Urinary bladder (tissue), 4 donors: ENCODE data around the gene COL18A1. TPM values are rescaled to one million over a fixed set of nuclear protein-coding genes. Genes with fewer than 3 reads are reported as not detected.

Source experiments
- DNase-seq: peaks from one replicate; pipeline ENCODE4 v3.0.0-alpha.2; 2015; ENCODE audit errors: extremely low spot score
- H3K27ac ChIP-seq: one replicate; pipeline ENCODE4 v1.5.1; 2013; ENCODE audit warnings: low read depth, mild to moderate bottlenecking, moderate library complexity
- H3K36me3 ChIP-seq: one replicate; pipeline ENCODE4 v1.6.1; 2013; ENCODE audit warnings: mild to moderate bottlenecking, moderate library complexity; ENCODE audit not compliant: insufficient read depth
- H3K4me1 ChIP-seq: one replicate; pipeline ENCODE4 v1.6.1; 2013; ENCODE audit warnings: mild to moderate bottlenecking, moderate library complexity; ENCODE audit not compliant: insufficient read depth
- H3K4me3 ChIP-seq: one replicate; pipeline ENCODE4 v1.5.1; 2013; ENCODE audit warnings: low read depth, low read length
- WGBS: extraction: QIAGEN DNeasy Blood & Tissue Kit; methylation state at CpG from one replicate; pipeline ENCODE4 v1.1.7; 2013; 5-methylcytosine and 5-hydroxymethylcytosine counted together
- polyA plus RNA-seq: library from polyadenylated mRNA; stranded (reverse); fragments of 200-250 nt; gene quantifications from one replicate; pipeline ENCODE4 v1.2.3, GENCODE V29; 2013
- total RNA-seq: library from RNA; depleted of rRNA; stranded (reverse); fragments of >200 nt; gene quantifications from one replicate; pipeline ENCODE4 v1.2.3, GENCODE V29; 2014
- donor health status: healthy with polysubstance abuse.
- donor health status: healthy.

COL18A1 gene
- total and polyA plus RNA-seq, 2 donors: 60.7 to 111 TPM

GRCh38 chr21:45546636-45547544 is 141.9 kb downstream of the COL18A1 start:
- no peaks in the 10 kb centered on the region for H3K4me1 ChIP-seq
- H3K36me3 ChIP-seq: no peaks in the 10 kb centered on the region
- no peak overlapping the region for H3K27ac ChIP-seq
- DNase-seq: no peak
- 73% methylated on average over 16 of the region's 16 CpGs for WGBS
- H3K4me3 ChIP-seq: no peak overlapping the region

DNA sequence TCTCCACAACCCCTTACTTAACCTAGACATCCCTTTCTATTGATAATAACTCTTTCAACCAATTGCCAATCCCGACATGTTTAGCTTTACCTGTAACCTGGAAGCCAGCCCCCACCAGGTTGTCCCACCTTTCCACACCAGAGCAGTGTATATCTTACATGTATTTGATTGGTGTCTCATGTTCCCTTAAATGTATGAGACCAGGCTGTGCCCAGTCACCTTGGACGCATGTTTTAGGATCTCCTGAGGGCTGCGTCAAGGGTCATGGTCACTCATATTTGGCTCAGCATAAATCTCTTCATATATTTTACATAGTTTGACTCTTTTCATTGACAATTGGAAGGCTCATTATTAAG is 142.6 kb downstream of the COL18A1 start:
- Histone ChIP-seq H3K36me3 (no peaks in the 10 kb centered on the region), H3K27ac (no peak overlapping the region), H3K4me1 (no peaks in the 10 kb centered on the region), H3K4me3 (no peak overlapping the region)
- DNase-seq: no peak
- 69% methylated on average over 3 of the region's 3 CpGs for WGBS

DNA sequence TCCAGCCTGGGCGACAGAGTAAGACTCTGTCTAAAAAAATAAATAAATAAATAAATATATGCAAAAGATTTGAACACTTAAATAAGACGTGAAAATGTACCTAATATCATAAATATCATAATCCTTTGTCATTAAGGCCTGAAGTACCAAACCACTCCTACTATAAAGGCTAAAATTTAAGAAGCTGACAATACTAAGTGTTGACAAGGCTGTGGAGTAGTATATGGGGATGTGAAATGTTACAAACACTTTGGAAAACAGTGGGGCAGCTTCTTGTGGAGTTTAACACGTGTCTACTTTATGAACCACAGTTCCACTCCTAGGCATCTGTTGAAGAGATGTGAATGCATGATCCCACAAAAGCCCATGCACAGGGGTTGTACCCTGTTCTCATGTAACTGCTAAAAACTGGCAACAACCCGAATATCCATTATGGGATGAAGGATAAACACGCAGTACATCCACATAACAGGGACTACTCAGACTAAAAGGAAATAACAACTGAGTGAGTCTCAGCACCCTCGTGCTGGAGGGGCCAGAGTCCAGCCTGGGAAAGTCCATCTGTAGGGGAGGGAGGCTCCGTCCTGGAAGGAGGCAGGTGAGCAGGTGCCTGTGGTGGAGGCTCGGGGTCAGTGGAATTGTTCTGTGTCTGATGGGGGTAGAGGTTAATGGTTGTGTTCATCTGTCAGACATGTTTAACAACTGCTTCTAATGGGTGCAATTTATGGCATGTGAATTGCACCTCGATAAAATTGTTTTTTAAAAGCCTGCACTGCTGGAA is 143.9 kb downstream of the COL18A1 start:
- 82% methylated on average over 9 of the region's 9 CpGs for WGBS
- DNase-seq: no peak
- Histone ChIP-seq H3K4me1 (no peaks in the 10 kb centered on the region), H3K27ac (no peak overlapping the region), H3K36me3 (no peaks in the 10 kb centered on the region), H3K4me3 (no peak overlapping the region)

- no peak overlapping the region for H3K4me3 ChIP-seq
- no peak overlapping the region for H3K27ac ChIP-seq
- no peak for DNase-seq
- H3K4me1 ChIP-seq: no peaks in the 10 kb centered on the region
- H3K36me3 ChIP-seq: no peaks in the 10 kb centered on the region
- WGBS: 73% methylated on average over 15 of the region's 15 CpGs
Observed at GRCh38 chr21:45549626-45550463, 144.9 kb downstream of the COL18A1 start.

DNA sequence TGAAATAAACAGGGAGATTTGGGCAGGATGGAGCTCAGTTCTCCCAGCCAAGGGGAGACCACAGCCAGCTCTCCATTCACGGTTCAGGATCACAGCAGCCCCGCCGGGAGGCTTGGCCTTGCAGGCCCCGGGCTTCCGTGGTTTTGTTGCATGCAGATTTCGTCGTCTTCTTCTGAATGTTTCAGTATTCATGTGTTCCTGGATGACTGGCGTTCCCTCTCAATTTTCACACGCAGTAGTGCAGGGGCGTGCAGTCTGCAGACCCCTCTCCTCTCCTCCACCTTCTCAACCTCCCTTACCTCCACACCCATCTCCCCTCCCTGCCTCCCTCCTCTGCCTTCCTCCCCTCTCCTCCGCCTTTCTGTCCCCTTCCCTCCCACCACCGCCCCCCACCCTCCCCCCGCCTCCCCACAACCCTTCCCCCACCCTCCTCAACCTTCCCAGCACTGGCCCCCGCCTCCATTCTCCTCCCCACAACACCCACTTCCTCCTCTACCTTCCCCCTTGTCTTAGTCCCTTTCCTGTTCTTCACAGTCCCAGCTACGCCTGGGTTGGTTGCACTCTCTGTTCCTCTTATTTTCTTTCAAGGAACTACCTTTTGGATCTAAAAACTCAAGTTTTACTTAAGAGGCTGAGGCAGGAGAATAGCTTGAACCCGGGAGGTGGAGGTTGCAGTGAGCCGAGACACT is 145.7 kb downstream of the COL18A1 start:
- Histone ChIP-seq H3K4me3 (no peak overlapping the region), H3K27ac (no peak overlapping the region), H3K36me3 (no peaks in the 10 kb centered on the region), H3K4me1 (no peaks in the 10 kb centered on the region)
- WGBS: 44% methylated on average over 17 of the region's 17 CpGs
- DNase-seq: no peak

- no peaks in the 10 kb centered on the region for H3K4me1 ChIP-seq
- WGBS: 62% methylated on average over 8 of the region's 8 CpGs
- no peak overlapping the region for H3K4me3 ChIP-seq
- DNase-seq: no peak
- no peaks in the 10 kb centered on the region for H3K36me3 ChIP-seq
- H3K27ac ChIP-seq: no peak overlapping the region
Observed at GRCh38 chr21:45551316-45551715, 146.4 kb downstream of the COL18A1 start.

DNA sequence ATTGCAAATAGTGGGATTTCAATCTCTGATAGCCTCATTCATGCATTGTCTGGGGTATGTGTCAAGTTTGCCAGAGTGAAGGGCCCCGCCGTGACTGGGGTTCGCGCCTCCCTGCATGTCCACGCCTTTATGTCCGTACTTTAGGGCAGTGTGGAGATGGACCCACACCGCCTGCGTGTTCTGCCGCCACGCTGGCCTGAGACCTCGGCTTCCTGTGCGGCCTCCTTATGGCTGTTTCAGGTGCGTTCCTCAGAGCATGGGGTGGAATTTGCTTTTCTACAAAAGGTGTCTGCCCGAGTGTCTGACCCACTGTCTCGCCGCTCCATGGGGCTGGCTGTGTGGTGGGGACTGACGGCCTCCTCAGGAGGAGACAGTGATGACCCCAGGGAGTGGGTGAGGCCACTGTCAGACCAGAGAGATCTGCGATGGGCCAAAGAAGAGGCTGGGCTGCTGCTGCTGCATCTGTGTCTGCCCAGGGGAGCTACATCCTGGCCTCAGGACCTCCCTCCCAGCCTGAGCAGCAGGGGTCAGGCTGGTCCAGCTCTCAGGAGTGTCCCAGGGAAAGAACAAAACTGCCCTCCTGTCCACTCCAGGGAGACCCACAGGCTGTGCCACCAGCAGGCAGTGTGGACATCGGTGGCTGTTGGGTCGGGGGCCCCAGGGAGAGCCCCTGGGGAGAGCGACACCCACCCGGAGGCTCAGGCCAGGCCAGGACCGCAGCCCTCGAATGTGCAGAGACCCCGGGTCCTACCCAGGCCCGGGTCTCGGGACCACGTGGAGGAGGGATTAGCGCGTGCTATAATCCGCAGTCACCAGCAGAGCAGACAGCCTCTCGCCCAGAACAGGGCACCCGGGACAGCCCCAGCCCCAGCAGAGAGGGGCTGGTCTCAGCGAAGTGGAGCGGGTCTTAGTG is 147.1 kb downstream of the COL18A1 start:
- no peak overlapping the region for H3K4me3 ChIP-seq
- no peak for DNase-seq
- 87% methylated on average over 35 of the region's 35 CpGs for WGBS
- no peaks in the 10 kb centered on the region for H3K36me3 ChIP-seq
- no peak overlapping the region for H3K27ac ChIP-seq
- no peaks in the 10 kb centered on the region for H3K4me1 ChIP-seq

DNA sequence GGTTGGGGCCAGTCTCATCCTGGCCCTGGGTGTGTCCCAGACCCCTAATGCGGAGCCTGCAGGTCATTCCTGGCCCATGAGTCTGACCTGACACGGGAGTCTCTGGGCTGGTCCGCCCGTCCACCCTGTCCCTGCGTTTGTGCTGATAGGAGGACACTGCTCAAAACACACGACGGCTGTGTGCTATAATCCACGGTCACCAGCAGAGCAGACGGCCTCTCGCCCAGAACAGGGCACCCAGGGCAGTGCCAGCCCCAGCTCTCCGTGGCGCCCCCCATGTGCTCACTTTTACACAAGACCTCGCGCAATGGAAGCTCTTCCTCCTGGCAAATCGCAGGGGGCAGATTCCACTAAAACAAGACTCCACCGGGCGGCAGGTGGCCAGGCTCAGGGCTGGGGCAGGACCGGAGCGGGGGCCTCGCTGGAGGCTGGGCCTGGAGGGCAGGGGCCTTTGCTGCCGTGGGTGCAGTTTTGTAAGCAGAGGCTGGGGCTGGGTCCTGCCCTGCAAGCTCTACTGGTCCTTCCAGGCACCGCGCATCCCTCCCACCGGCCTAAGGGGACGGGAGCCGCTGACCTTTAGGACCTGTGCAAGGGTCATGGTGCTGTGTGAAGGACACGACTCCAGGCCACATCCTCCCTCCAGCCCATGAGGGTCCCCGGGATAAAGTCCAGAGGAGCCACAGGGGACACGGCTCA is 147.9 kb downstream of the COL18A1 start:
- no peak for DNase-seq
- 81% methylated on average over 29 of the region's 29 CpGs for WGBS
- H3K27ac ChIP-seq: no peak overlapping the region
- H3K36me3 ChIP-seq: no peaks in the 10 kb centered on the region
- H3K4me3 ChIP-seq: no peak overlapping the region
- H3K4me1 ChIP-seq: no peaks in the 10 kb centered on the region

DNA sequence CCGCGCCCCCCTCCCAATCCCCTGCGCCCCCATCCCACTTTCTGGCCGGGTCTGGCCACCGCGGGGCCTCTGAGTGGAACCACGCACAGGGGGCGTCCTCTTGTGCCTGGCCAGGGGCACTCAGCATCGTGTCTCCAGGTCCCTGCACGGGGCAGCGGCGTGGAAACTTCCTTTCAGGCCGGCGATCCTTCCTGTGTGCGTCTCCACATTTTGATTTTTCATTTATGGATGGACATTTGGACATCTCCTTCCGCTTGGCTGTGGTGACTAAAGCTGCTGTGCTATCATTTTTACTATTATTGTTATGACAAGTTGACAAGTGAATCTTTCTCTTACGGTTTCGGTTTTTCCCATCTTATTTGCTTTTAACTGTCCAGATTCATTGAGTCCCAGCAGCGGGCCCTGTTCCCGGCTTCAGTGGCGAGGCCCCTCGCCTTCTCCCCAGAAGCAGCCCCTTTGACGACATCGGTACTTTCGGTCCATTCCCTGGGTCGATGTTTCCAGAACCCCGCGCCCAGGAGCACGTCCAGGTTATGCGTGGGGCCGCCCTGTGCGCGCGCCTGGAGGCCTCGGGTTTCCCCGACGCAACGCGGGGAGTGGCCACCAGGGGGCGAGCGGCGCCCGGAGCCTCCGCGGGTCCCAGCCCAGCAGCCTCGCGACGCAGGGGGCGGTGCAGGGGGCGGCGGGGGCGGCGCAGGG is 149.7 kb downstream of the COL18A1 start:
- Histone ChIP-seq H3K4me1 (no peaks in the 10 kb centered on the region), H3K27ac (no peak overlapping the region), H3K4me3 (peak overlapping the region; percentile 29), H3K36me3 (no peaks in the 10 kb centered on the region)
- no peak for DNase-seq
- 2% methylated on average over 53 of the region's 53 CpGs for WGBS

GRCh38 chr21:45555251-45555556 is 150.2 kb downstream of the COL18A1 start:
- 1% methylated on average over 27 of the region's 34 CpGs for WGBS
- peak overlapping the region; percentile 29 for H3K4me3 ChIP-seq
- DNase-seq: no peak

GRCh38 chr21:45555557-45556301 is 150.8 kb downstream of the COL18A1 start:
- Histone ChIP-seq H3K4me3 (peak overlapping the region; percentile 29), H3K27ac (peak overlapping the region; percentile 94), H3K4me1 (no peaks in the 10 kb centered on the region), H3K36me3 (no peaks in the 10 kb centered on the region)
- DNase-seq: peak; percentile 62
- WGBS: 6% methylated on average over 62 of the region's 62 CpGs

More at GRCh38 chr21:45555251-45555556, 150.2 kb downstream of the COL18A1 start:
- H3K4me1 ChIP-seq: no peaks in the 10 kb centered on the region
- no peaks in the 10 kb centered on the region for H3K36me3 ChIP-seq
- H3K27ac ChIP-seq: peak overlapping the region; percentile 94
